Measurements from ENCODE around the gene CFD.
"Not testable (repeated sequence)": the region's sequence is repeated elsewhere in the genome, so short reads cannot be mapped to it uniquely, and the experiment has no call there.

Gene CFD

DNA sequence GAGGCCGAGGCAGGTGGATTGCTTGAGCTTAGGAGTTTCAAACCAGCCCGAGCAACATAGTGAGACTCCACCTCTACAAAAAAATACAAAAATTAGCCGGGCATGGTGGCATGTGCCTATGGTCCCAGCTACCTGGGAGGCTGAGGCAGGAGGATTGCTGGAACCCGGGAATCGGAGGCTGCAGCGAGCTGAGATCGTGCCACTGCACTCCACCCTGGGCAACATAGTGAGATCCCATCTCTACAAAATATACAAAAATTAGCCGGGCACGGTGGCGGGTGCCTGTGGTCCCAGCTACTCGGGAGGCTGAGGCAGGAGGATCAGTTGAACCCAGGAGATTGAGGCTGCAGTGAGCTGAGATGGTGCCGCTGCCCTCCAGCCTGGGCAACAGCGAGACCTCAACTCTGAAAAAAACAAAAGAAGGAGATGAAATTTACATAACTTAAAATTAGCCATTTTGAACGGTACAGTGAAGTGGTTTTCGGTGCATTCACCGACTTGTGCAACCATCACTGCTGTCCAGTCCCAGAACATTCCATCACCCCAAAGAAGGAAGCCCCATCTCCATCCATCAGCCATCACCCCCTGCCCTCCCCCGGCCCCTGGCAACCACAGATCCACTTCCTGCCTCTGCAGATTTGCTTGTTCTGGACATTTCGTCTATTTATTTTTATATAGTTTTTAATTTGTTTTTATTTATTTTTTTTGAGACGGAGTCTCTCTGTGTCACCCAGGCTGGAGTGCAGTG is 33.4 kb upstream of the CFD start:
- peak; percentile 36 for DNase-seq

DNA sequence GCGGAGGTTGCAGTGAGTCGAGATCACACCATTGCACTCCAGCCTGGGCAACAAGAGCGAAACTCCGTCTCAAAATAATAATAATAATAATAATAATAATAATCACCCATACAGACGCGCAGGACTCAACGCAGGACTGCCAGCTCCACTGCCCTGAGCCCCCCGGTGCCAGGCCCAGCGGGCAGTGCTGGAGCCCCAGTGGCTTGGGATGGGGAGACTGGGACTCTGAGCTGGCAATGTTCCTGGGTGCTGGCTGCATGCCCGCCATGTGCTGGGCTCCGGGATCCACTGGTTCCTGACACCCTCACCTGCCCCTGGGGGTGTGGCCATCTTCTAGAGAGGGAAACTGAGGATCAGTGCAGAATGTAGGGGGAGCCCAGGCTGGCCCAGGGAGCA is 32.2 kb upstream of the CFD start:
- no peak for DNase-seq

DNA sequence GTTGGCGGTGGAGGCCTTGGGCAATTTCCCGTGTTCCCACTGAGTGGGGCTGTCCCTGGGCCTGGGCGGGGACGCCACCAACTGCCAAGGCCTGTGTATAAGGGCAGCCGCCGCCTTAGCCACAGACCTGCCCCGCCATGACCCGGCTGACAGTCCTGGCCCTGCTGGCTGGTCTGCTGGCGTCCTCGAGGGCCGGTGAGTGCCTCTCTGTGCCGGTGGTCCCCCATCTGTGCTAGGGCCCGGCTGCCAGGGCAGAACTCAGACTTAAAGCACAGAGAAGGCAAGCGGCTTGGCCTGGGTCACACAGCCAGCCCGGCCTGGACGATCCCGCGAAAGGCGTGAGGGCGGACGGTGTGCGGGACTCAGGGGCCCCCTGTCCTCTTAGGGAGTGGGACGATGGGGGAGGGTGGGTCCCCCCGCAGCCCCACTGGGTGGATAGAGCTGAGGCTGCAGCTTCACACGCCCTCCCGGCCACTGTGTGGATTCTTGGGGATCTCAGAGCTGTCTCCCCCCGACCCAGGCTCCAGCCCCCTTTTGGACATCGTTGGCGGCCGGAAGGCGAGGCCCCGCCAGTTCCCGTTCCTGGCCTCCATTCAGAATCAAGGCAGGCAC is 31.6 kb upstream of the CFD start, which contains the start of gene AZU1:
TSS of gene AZU1 (plus strand) at position 128 of the 612 bp plus-strand sequence. CDS start at position 138, 10 bp downstream.
- DNase-seq = peak; percentile 83

DNA sequence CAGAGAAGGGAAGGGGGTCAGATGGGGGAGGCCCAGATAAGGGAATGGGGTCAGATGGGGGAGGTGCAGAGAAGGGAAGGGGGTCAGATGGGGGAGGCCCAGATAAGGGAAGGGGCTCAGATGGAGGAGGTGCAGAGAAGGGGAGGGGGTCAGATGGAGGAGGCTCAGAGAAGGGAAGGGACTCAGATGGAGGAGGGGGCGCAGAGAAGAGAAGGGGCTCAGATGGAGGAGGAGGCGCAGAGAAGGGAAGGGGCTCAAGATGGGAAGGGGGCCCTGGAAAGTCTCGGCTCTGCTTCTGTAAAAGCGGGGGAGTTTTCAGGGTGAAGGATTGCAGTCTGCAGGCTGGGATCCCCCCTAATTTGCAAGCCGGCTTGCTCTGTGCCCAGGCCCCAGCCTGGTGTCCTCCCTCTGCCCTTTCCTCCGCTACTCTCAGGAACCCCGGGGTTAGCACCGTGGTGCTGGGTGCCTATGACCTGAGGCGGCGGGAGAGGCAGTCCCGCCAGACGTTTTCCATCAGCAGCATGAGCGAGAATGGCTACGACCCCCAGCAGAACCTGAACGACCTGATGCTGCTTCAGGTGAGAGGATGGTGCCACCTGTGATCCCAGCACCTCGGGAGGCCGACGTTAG is 30.2 kb upstream of the CFD start:
- no peak for DNase-seq

DNA sequence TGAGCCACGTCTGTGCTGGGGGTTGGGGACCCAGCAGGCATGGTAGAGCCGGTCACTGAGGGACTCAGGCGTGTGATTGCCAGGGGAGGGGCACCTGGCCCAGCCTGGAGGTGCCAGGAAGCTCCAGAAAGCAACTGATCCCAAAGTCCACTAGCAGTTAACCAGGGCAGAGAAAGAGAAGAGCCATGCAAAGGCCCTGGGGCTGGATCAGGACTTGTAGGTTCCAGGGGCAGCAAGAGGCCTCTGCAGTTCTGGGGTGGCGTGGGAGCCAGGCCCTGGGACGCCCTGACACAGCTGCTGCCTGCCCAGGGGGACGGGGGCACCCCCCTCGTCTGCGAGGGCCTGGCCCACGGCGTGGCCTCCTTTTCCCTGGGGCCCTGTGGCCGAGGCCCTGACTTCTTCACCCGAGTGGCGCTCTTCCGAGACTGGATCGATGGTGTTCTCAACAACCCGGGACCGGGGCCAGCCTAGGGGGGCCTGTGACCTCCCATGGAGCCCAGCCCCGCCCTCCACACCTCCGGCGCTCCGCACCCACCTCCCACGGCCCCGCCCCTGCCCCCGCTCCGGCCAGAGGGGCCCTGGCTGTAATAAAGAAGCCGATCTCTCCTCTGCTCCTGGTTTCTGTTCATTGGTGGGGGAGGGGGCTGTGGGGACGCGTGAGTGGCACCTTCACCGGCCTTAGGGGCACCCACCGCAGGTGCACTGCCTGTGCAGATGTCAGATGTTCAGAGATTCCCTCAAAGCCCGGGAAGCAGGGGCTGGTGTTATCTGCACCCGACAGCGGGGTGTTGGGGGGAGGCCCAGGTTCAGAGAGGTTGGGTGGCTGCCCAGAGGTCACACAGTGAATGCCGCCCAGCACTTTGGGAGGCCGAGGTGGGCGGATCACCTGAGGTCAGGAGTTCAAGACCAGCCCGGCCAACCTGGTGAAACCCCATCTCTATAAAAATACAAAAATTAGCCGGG is 27.8 kb upstream of the CFD start:
- DNase-seq = no peak

DNA sequence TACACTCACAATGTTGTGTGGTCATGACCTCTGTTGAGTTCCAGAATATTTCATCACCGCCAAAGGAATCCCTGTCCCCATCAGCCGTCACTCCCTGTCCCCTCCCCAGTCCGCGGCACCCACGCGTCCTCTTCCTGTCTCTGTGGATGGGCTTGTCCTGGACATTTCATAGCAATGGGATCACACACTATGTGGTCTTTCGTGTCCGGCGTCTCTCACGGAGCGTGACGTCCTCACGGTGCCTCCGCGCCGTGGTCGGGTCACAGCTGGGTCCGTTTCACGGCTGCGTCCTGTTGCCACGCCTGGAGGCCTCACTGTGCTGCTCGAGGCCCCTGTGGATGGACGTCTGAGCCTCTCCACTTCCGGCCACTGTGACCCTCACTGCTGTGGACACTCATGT is 25.2 kb upstream of the CFD start:
- no peak for DNase-seq

DNA sequence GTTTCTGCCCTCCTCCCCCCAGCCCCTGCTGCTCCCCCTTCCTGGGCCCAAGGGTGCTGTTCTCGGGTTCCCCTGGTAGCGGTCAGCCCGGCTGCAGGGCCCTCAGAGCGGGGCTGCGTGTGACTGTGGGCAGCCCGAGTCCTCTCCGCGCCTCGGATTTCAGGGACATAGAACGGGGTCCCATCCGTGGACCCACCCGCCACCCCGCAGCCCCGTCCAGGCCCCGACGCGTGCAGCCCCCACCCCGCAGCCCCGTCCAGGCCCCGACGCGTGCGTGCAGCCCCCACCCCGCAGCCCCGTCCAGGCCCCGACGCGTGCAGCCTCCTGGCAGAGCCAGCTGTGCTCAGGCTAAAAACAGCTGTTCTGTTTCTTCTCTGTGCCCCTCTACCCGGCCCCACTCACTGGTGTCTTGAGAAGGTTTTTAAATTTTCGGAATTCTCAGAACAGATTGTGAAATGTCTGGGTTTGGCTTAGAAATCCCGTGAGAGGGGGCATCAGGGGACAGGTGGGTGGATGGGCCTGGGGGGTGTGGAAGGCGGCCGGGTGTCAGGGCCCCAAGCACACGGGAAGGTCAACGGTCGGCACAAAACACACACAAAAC is 24.2 kb upstream of the CFD start:
- DNase-seq = no peak

DNA sequence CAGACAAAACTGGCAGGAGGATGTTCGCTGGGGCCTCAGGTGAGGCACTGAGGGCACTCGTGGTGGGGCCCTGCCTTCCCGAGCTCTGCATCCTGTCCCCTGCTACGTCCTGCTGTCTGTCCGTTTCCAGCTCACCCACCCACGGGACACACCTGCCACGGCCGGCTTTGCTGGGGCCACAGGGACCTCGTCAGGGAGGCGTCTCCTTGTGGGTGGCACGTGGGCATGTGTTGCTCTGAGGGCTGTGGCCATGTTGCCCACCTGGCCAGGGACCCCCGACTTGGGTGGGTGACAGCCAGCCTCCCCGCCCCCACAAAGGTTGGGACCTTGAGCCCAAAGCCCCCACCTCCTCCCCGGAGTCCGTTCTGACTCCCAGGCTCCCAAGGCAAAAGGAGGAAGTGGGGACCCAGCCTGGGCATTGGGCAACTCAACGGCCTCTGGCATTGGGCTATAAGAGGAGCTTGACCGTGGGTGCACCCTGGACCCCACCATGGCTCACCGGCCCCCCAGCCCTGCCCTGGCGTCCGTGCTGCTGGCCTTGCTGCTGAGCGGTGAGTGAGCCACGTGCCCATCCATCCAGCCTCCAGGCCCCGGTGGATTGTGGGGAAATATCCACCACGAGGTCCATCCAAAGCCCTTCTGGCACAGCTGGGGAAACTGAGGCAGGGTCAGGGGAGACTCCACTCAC is 18.8 kb upstream of the CFD start, which contains the start of gene PRTN3:
TSS of gene PRTN3 (plus strand) at position 481 of the 688 bp plus-strand sequence. CDS start at position 491, 10 bp downstream.
- peak; percentile 72 for DNase-seq

DNA sequence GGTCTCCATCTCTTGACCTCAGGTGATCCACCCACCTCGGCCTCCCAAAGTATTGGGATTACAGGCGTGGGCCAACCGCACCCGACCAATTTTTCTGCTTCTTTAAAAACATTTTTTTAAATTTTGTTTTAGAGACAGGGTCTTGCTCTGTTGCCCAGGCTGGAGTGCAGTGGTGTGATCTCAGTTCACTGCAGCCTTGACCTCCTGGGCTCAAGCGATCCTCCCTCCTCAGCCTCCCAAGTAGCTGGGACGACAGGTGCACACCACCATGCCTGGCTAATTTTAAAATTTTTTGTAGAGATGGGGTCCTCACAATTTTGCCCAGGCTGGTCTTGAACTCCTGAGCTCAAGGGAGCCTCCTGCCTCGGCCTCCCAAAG is 16.7 kb upstream of the CFD start:
- DNase-seq = not testable (repeated sequence)

DNA sequence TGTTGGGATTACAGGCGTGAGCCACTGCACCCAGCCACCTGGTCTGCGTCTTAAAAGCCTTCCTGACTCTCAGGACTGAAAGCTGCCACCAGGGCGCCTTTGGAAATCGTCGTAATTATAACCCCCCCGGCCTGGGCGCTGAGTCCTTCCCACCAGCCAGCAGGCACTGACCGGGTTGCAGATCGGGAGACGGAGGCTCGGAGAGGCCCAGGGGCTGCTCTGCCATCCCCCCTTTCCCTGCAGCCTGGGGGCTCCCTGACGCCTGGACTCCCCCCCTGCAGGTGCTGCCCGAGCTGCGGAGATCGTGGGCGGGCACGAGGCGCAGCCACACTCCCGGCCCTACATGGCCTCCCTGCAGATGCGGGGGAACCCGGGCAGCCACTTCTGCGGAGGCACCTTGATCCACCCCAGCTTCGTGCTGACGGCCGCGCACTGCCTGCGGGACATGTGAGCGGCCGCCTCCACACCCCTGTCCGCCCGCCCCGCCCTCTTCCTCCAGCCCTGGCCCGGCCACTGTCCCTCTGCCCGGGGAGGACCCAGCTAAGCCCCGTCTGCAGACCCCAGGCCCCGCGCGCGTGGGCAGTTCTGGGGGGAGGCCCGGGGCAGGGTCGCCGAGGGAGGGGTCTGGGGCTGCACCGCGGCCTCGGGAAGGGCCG is 16.2 kb upstream of the CFD start:
- peak; percentile 37 for DNase-seq

DNA sequence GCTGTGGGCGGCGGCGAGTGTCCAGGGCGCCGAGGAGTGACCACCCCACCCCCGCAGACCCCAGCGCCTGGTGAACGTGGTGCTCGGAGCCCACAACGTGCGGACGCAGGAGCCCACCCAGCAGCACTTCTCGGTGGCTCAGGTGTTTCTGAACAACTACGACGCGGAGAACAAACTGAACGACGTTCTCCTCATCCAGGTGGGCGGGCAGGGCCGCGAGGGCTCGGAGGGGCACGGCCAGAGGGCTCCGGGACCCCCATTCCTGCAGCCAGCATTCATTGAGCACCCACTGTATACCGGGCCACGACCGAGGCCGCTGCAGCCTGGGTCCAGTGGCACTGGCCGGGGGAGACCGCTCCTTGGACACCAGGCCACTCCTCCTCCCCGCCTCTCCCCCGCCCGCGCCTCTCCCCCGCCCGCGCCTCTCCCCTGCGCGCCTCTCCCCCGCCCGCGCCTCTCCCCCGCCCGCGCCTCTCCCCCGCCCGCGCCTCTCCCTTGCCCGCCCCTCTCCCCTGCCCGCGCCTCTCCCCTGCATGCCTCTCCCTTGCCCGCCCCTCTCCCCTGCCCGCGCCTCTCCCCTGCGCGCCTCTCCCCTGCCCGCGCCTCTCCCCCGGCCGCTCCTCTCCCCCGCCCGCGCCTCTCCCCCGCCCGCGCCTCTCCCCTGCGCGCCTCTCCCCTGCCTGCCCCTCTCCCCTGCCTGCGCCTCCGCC is 15.5 kb upstream of the CFD start:
- DNase-seq = no peak

DNA sequence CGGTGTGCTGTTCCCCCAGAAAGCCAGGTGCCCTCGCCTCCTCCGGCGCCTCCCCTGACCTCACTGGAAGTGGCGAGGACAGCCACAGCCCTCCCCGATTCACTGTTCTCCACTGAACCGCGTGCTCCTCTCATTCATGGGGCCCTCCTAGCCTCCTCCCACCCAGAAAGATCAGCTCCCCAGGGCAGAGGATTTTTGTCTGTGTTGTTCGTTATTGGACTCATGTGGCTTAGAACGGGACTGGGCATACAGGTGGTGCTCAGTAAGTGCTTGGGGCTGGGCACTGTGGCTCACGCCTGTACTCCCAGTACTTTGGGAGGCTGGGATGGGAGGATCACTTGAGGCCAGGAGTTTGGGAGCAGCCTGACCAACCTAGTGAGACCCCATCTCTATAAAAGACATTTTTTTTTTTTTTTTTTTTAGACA is 14.9 kb upstream of the CFD start:
- no peak for DNase-seq

DNA sequence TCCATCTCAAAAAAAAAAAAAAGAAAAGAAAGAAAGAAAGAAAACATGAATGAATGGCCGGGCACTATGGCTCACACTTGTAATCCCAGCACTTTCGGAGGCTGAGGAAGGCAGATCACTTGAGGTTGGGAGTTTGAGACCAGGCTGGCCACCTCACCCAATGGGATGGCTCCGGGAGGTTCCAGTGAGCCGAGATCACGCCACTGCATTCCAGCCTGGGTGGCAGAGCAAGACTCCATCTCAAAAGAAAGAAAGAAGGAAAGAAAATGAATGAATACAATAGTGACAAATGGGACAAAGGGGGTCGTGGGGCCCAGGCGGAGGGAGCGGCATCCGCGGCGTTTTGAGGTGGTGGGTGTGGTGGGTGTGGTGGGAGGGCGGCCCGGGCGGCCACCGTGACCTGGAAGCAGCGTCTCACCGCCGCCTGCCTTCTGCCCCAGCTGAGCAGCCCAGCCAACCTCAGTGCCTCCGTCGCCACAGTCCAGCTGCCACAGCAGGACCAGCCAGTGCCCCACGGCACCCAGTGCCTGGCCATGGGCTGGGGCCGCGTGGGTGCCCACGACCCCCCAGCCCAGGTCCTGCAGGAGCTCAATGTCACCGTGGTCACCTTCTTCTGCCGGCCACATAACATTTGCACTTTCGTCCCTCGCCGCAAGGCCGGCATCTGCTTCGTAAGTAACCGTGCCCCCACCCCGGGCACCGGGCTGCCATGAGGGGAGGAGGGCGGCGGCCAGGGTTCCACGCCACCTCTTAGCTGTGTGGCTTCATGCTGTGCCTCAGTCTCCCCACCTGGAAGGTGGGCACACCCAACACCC is 13.6 kb upstream of the CFD start:
- no peak for DNase-seq

DNA sequence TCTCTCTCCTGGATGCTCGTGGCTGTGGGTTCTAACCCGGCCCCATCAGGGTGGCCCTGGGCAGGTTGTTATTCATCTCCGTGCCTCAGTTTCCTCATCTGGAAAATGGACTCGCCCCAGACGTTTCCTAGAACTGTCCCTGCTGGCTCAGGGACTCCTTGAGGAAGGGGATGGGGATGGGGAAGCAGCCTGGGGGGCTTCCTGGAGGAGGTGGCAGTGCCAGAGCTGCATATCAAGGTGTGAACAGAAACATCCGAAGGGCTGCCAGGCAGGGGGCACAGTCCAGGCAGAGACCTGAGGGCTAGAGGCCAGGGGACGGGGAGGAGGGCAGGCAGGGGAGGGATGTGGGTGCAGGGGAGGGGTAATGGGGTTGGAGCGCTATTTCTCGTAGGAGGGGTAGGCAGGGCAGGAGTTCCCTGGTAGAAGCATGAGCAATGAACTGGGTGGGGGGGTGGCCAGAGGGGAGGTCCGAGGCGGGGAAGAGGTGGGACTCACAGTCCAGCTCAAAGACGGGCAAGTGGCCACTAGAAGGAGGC is 11.0 kb upstream of the CFD start:
- no peak for DNase-seq

DNA sequence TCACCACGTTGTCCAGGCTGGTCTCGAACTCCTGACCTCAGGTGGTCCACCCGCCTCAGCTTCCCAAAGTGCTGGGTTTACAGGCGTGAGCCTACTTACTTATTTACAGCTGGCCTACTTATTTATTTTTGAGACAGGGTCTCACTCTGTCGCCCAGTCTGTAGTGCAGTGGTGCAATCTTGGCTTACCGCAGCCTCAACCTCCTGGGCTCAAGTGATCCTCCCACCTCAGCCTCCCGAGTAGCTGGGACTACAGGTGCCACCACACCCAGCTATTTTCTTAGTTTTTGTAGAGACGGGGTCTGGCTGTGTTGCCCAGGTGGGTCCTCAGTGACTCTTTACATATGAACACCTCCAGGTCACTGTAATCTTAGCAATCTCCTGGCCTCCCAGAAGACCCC is 10.3 kb upstream of the CFD start:
- DNase-seq = not testable (repeated sequence)

DNA sequence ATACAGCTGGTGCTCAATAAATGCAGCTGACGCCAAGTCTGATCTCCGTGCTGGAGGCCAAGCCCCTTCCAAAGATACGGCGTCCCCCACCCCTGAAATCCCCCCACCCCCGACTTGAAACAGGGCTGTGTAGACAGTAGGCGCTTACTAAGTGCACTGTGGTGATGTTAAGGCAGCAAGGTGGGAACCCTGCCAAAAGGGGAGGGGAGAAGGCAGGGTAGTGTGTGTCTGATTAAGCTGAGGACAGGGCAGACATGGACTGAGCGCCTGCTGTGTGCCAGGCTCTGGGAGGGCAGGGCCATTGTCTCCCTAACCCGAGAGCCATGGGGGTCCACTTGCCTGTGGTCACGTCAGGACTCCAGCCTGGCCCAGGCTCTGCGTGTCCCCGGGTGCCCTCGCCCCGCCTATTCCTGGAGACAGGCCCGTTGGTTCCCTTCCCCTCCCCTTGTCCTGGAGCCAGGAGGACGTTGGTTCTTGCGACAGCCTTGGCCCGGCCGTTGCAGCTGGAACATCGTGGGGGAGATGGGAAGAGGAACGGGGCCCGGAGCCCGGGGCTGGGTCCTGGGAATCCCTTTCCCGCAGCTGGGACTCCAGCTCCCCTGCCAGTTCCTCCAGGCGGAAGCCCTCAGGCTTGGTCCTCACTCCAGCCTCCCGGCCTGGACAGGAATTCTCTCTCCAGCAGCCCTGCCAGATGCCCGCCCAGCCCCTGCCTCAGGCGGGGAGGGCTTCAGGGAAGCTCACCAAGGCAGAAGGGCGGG is 9.1 kb upstream of the CFD start:
- DNase-seq = peak; percentile 81

DNA sequence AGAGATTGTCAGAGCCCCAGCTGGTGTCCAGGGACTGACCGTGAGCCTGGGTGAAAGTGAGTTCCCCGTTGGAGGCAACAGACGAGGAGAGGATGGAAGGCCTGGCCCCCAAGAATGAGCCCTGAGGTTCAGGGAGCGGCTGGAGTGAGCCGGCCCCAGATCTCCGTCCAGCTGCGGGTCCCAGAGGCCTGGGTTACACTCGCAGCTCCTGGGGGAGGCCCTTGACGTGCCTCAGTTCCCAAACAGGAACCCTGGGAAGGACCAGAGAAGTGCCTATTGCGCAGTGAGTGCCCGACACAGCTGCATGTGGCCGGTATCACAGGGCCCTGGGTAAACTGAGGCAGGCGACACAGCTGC is 8.5 kb upstream of the CFD start:
- no peak for DNase-seq

DNA sequence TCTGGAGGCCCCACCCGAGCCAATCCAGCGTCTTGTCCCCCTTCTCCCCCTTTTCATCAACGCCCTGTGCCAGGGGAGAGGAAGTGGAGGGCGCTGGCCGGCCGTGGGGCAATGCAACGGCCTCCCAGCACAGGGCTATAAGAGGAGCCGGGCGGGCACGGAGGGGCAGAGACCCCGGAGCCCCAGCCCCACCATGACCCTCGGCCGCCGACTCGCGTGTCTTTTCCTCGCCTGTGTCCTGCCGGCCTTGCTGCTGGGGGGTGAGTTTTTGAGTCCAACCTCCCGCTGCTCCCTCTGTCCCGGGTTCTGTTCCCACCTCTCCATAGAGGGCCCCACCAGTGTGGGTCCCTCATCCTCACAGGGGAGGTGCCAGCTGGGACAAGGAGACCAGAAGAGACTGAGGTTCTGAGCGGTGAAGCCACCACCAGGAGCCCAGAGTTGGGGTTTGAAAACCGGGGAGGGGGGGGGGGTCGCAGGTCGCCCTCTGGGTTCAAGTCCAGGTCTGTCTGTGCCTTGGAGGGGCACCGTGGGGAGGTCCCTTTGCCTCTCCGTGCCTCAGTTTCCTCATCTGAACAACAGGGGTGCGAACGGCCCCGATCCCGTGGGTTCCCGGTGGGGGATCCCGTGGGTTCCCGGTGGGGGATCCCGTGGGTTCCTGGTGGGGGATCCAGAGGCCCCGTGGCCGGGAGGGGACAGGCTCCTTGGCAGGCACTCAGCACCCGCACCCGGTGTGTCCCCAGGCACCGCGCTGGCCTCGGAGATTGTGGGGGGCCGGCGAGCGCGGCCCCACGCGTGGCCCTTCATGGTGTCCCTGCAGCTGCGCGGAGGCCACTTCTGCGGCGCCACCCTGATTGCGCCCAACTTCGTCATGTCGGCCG is 7.1 kb upstream of the CFD start, which contains the start of gene ELANE:
TSS of gene ELANE (plus strand) at position 168 of the 878 bp plus-strand sequence. CDS start at position 194, 26 bp downstream.
- DNase-seq = no peak
